GM19463 (cell line): ENCODE data around the gene CA5A.
"Not testable (repeated sequence)": the region's sequence is repeated elsewhere in the genome, so short reads cannot be mapped to it uniquely, and the experiment has no call there.

Experiments used
- ATAC-seq: cut with Tn5 transposase; IDR thresholded peaks from one replicate; pipeline ENCODE4 v1.9.1; 2021; ENCODE audit warnings: mild to moderate bottlenecking, moderate library complexity; ENCODE audit not compliant: unreplicated experiment

Gene CA5A

DNA sequence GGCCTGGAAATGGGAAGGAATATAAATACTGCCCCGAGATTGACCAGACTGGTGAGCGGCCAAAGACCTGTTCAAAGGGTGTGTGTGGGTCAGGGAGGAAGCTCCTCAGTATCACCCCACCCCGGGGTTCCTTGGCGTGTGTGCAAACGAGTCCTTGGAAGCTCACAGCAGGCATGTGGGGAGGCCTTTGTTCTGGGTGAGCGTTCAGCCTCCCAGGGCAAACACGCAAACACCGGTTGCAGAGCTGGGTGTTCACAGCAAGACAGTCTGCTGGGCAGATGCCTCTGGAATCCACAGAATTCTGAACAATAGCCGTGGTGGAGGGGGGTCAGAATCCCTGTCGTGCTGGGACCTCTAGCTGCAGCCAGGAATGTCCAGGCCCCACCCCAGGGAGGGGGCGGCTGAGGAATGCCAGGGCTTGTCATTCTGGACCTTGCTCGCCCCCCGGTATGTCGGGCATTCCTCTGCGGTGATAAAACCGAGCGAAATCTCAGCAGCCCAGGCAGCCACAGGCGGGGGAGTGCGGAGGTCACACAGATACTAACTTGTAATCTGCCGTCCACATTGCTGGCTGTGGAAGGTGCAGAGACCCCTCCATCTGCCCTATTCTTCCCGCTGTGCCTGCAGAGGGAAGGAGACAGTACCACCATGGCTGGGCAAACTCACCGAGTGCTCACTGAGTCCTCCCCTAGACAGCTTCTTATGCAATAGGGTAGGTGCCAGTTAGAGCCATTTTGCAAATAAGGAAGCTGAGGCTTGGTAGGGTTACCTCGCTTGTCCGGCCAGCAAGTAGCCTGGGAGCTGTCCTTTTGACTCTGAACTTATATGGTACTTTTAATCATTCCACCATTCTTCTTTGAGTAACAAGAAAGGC is 65.7 kb downstream of the CA5A start:
- ATAC-seq: not testable (repeated sequence)

DNA sequence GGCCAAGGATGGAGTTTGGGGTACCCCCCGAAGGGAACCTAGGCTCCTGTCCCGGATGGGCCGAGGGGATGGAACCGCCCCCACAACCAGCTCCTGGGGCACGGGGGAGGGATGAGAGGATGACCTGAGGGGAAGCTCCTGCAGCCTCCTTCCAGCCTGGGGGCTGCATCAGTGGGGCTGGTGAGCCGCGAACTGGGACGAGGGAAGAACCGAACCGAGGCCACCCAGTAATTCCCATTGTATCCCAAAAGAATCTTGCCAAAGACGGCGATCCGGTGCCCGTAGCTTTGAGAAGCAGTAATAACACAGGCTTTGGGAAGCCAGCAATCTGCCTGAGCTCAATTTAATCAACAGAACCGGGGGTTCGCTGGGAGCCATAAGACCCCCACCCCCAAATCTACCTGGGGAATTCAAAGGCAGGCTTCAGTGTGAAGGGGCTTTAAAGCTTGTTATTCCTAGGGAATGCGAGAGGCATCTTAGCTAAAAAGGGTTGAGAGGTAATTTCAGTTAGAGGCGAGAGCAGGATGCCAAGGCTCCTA is 66.4 kb downstream of the CA5A start:
- ATAC-seq: not testable (repeated sequence)

DNA sequence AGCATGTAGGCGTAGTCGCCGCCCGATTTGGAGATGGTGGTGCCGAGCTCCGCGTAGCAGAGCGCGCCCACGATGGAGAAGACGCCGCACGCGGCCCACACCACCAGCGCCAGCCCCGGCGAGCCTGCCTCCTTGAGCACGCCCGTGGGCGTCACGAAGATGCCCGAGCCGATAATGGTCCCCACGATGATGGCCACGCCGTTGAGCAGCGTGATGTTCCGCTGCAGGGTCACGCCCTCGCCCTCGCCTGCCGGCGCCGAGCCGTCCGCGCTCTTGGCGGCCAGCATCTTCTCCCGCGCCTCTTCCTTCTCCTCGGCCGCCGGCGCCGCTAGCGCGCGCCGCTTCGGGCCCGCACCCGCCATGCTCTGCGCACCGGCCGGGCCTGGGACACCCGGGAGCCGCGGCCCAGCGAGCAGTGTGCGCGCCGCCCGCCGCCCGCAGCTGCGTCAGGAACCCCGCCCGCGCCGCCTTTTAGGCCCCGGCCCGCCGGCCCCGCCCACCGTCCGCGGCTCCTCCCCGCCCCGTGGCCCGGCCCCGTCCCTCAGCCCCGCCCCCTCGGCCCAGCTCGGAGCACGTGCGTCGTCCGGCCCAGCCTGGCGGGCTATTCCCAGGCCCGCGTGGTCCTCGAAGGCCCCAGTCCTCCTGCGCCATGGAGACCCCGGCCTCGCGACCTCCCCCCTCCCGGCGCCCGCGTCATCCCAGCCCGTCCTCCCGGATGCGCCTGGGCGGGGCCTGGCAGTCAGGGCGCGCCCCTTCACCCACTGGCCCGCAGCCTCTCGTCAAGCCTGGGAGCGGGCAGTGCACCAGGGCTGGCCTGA is 67.1 kb downstream of the CA5A start, which contains the start of gene SLC7A5:
Gene SLC7A5, minus strand, starts transcription at position 447 of the 818 bp plus-strand sequence. Its CDS starts 85 bp downstream, at position 362.
- peak; percentile 66 for ATAC-seq

- ATAC-seq: peak; percentile 38
These were observed 67.9 kb downstream of the CA5A start for GRCh38 chr16:87868254-87869029.

DNA sequence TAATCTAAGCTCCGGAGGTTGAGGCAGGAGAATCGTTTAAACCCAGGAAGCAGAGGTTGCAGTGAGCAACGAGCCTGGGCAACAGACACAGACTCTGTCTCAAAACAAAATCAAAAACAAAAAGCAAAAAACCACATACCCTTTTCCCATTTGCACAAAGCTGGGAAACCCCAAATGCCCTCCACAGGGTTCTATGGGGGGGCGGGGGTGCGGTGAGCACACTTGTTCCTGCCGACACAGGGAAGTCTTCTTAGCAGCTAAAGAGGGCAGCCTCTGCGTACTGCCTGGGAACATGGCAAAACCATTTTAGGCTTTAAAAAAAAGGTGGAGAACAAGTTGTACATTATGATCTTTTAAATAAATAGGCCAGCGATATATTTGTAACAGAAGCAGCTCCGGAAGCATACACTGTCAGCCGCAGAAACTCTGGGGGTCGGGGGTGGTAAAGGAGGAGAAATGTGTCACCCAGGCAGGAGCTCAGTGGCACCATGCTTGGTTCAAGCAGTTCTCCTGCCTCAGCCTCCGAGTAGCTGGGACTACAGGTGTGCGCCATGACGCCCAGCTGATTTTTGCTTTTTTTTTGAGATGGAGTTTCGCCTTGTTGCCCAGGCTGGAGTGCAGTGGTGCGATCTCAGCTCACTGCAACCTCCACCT is 70.3 kb downstream of the CA5A start:
- not testable (repeated sequence) for ATAC-seq

- no peak for ATAC-seq
These were observed 71.9 kb downstream of the CA5A start for GRCh38 chr16:87864331-87864989.

- ATAC-seq: not testable (repeated sequence)
These were observed 73.0 kb downstream of the CA5A start for GRCh38 chr16:87863327-87863635.

DNA sequence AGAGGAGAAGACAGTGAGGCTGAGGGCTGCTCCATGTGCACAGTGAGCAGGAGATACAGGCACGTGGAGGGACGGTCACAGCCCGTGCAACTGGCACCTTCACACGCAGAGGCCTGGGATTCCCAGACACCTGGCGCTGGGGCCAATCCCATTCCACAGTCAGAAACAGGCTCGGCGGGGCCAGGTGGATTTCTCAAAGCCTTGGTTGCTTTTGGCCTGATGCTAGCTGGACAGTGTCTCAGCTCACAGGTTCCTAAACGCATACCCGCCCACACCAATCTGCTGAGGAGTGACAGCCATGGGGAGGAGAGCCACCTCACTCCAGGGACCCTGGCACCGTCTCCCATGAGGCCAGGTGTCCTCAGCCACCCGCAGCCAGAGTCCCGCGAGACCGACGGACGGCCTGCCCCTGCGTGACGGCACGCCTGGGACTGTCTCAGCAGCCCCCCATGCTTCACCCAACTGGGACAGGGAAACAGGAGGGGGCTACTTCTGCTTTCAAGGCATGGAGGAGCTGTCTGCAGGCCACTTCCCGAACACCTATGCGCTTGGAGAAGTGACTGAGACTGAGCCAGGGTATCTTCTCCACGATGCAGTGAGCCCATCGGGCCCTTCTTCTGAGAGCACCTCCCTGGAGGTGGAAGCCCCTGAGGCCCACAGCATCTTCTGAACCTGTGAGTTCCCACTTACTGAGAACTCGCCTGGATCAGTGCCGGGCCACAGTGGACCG is 73.6 kb downstream of the CA5A start:
- not testable (repeated sequence) for ATAC-seq

DNA sequence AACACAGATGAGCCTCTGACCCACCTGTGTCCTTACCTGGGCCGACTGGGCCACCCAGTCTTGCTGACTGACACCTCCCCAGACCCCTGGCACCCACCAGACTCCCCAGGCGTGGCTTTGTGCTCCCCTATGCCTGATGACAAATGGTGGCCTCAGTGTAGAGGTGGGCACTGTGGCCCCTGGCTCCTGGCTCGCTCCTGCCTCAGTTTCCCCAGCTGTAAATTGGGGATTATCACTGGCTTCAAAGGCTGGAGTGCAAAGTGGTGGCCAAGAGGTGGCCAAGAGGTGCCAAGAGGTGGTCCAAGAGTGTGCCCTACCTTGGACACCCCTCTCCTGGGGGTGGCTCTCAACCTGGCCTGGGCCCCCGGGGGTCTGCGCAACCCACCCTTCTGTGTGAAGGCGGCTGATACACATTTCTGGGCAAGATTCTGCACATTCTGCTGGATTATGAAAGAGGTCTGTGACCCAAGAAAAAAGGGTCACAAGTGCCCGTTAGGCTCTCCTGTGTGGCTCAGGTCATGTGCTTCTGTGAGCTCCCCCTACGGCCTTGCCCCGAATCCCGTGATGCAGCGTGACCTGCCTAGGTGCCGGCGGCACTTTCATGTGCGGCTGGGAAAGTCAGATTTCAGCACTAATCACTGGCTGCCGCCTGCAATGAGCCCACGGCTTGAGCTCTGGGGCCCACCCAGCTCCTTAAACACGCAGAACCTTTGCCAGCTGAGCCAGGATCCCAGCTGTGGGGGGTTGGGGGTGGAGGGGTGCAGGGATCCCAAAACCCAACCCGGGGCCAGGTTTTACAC is 74.8 kb downstream of the CA5A start:
- ATAC-seq: not testable (repeated sequence)

- no peak for ATAC-seq
These were observed 75.6 kb downstream of the CA5A start for GRCh38 chr16:87860553-87861299.

GRCh38 chr16:87858151-87858993 is 78.0 kb downstream of the CA5A start:
- not testable (repeated sequence) for ATAC-seq

GRCh38 chr16:87856791-87857228 is 79.5 kb downstream of the CA5A start:
- no peak for ATAC-seq

- ATAC-seq: no peak
These were observed 80.2 kb downstream of the CA5A start for GRCh38 chr16:87855852-87856715.

DNA sequence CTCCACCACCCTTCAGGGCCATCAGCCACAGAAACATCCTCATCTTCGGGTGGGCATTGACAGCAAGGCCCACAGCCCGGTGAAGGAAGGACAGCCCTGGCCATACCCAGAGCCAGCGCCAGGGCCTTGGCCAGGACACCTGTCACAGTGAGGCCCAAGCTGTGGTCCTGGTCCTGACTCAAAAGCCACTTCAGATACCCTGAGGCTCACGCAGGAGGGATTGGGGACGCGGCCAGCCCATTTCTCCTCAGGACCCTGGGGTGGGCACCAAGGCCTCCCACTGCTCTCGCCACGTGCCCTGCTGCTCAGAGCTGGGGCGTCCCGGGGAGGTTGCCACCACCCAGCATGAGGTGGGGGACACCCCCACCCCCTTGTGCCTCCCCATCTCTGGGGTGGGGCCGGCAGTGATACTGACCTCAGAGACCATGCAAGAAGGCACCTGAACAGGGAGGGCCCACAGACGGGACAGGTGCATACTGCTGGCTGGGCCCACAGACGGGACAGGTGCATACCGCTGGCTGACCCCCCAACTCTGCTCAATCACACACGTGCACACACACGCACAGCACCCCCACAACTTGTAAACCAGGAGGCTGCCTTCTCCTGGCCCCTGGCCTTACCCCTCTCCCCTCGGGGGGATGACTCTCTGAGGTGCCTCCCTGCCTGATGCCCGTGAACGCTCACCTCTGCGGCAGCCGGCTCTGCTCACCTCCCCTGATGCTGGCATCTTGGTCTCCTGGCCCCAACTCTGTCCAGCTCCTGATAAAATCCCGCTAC is 81.2 kb downstream of the CA5A start:
- no peak for ATAC-seq
